Naive thymus-derived CD4-positive, alpha-beta T cell (primary cell): ENCODE measurements around the gene SSBP3. TPM values are rescaled to one million over a fixed set of nuclear protein-coding genes. Genes with fewer than 3 reads are reported as not detected.

Experiments
- ATAC-seq: fragments of 150-1000 bp; cut with Tn5 transposase; 2 replicates; pipeline ENCODE4 v1.10.0; 2021; ENCODE audit warnings: mild to moderate bottlenecking, moderate library complexity
- CTCF ChIA-PET: fragments of 350-600 bp; sonication (Branson Sonifier 250); formaldehyde crosslinking; loops from one replicate; lab custom pipeline; 2021; ENCODE audit warnings: antibody characterized with exemption; lab: Charles Lee
- POLR2A ChIA-PET: fragments of 350-600 bp; sonication (Branson Sonifier 250); formaldehyde crosslinking; loops from one replicate; lab custom pipeline; 2021; ENCODE audit warnings: antibody characterized with exemption, inconsistent platforms; lab: Charles Lee
- DNase-seq, 9 donors: peaks; one replicate each; pipeline versions ENCODE4 v3.0.0 to v3.0.0-alpha.2; 2020 to 2022; ENCODE audit warnings: mixed read lengths in 1 of 9
- H3K27ac ChIP-seq: one replicate; pipeline ENCODE4 v1.7.0; 2013; ENCODE audit warnings: mild to moderate bottlenecking, low read depth, low read length, moderate library complexity
- H3K27me3 ChIP-seq, 2 donors: one replicate each; pipeline ENCODE4 v1.7.0; 2013; ENCODE audit warnings: low read length in 2 of 2, mild to moderate bottlenecking in 2 of 2, moderate library complexity in 2 of 2; ENCODE audit not compliant: control insufficient read depth in 2 of 2, insufficient read depth in 2 of 2
- H3K36me3 ChIP-seq, 3 experiments: 1 replicate in 2 of 3; 2 replicates in 1 of 3; pipeline ENCODE4 v1.7.0; 2013; ENCODE audit warnings: low read length in 3 of 3, mild to moderate bottlenecking in 3 of 3, moderate library complexity in 1 of 3; ENCODE audit not compliant: insufficient read depth in 3 of 3, control insufficient read depth in 2 of 3
- H3K4me1 ChIP-seq, 2 donors: one replicate each; pipeline ENCODE4 v1.7.0; 2013; ENCODE audit warnings: low read length in 2 of 2, mild to moderate bottlenecking in 2 of 2, moderate library complexity in 1 of 2; ENCODE audit not compliant: control insufficient read depth in 2 of 2, insufficient read depth in 2 of 2
- H3K4me3 ChIP-seq: 2 replicates; pipeline ENCODE4 v1.7.0; 2013; ENCODE audit warnings: mild to moderate bottlenecking, low read length
- H3K9me3 ChIP-seq, 3 experiments: 1 replicate in 2 of 3; 2 replicates in 1 of 3; pipeline ENCODE4 v1.7.0; 2013; ENCODE audit warnings: low read length in 3 of 3; ENCODE audit not compliant: control insufficient read depth in 2 of 3
- H3K27ac Mint-ChIP-seq, 9 donors: one replicate each; pipeline ENCODE4 v1.8.0; 2020 to 2022; ENCODE audit warnings: mixed read lengths in 9 of 9, mild to moderate bottlenecking in 8 of 9, moderate library complexity in 5 of 9, inconsistent platforms in 2 of 9
- H3K27me3 Mint-ChIP-seq, 5 donors: one replicate each; pipeline ENCODE4 v1.8.0; 2021 to 2022; ENCODE audit warnings: mixed read lengths in 5 of 5, mild to moderate bottlenecking in 1 of 5
- H3K36me3 Mint-ChIP-seq, 5 donors: one replicate each; pipeline ENCODE4 v1.8.0; 2020 to 2022; ENCODE audit warnings: mixed read lengths in 5 of 5, mild to moderate bottlenecking in 3 of 5, inconsistent platforms in 1 of 5
- H3K4me1 Mint-ChIP-seq, 7 donors: one replicate each; pipeline ENCODE4 v1.8.0; 2020 to 2022; ENCODE audit warnings: mixed read lengths in 7 of 7, mild to moderate bottlenecking in 3 of 7, inconsistent platforms in 1 of 7
- H3K4me3 Mint-ChIP-seq, 10 donors: one replicate each; pipeline ENCODE4 v1.8.0; 2020 to 2022; ENCODE audit warnings: mild to moderate bottlenecking in 10 of 10, mixed read lengths in 10 of 10, moderate library complexity in 6 of 10, inconsistent platforms in 2 of 10
- H3K9me3 Mint-ChIP-seq, 11 donors: one replicate each; pipeline ENCODE4 v1.8.0; 2020 to 2022; ENCODE audit warnings: mixed read lengths in 11 of 11, mild to moderate bottlenecking in 4 of 11, inconsistent platforms in 1 of 11, moderate library complexity in 1 of 11
- intact Hi-C, 2 donors: fragments of 100-400 bp; cut with micrococcal nuclease; formaldehyde crosslinking; loops; one replicate each; pipeline ENCODE4 v1.15.1; 2023
- polyA plus RNA-seq, 2 donors: library from polyadenylated mRNA; unstranded; fragments of 300-500 nt; fragmentation: Illumina TruSeq; gene quantifications; one replicate each; pipeline ENCODE4 v1.2.3, GENCODE V29; 2021
- total RNA-seq, 6 experiments: library from RNA in 5 of 6; stranded (reverse) in 5 of 6; gene quantifications; 1 replicate in 5 of 6; 2 replicates in 1 of 6; pipeline ENCODE4 v1.2.3 and lab custom pipeline; 2021 to 2026

Gene SSBP3
- total and polyA plus RNA-seq, 7 experiments from 2014 or later, result 19.4 to 124 (median 80.5) TPM

DNA sequence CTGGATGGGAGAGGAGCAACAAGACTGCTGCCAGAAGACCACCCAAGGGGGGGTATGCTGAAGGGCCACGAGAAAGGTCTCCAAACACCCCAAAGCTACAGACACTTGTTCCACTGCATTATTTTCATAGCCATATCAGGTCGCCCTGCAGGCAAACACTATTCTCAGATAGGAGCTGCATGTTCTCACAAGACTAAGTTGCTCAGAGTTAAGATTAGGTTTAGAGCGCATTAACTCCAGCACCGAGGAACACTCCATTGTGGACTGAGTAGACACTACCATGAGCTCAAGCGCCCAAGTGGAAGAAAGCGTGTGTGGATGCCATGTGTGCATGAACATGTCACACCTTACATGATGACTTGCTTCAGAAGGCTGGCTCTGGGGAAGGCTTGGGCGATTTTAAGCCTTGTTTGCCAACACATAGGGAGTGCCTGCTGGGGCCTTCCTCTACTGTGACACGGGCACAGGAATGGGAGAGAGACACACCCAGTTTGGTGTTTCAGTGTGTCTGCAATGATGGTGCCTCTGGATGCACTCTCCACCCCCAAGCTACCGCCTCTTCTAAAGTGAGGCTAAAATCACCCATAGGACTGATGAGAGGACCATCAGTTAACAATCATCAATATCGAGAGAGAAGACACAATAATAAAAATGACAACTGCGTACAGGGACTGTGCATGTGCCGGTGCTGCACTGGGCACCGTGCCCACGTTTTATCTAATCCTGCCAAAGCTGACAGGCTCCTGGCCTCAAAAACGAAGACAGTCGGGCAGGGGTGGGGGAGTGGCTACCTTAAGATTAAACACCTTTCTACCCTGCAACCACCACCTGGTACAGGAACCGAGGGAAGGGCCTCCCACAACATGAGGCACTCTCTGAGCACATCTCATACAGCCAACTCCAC, 34.9 kb downstream of the SSBP3 start:
- peak in 1 of 9 donors; percentile 8 for DNase-seq
- Mint-ChIP-seq H3K27ac (peak overlapping the region in 7 of 9 donors; percentile 16 to 82 (median 73)), H3K27me3 (no peaks in the 10 kb centered on the region), H3K36me3 (peaks cover 0 to 28% (median 0%) of the 10 kb centered on the region in 5 donors), H3K9me3 (no peaks in the 10 kb centered on the region), H3K4me1 (peaks cover 47 to 93% (median 85%) of the 10 kb centered on the region in 7 donors), H3K4me3 (peak overlapping the region in 4 of 10 donors; percentile 8 to 55 (median 32))
- peaks cover 0 to 14% (median 0%) of the 10 kb centered on the region in 3 experiments for H3K36me3 ChIP-seq
- CTCF ChIA-PET, result interaction anchor here (0.7 to 1.2 kb wide), 2 partner anchors 14 to 32 kb away, joined by 3 read pairs; no protein-coding TSS in a partner anchor
- H3K27ac ChIP-seq, result no peak overlapping the region
- no peak overlapping the region for H3K4me3 ChIP-seq
- POLR2A ChIA-PET, result interaction anchor here (0.5 kb wide), 1 partner anchor 26 kb away, joined by 3 read pairs; no protein-coding TSS in a partner anchor
- no peaks in the 10 kb centered on the region for H3K27me3 ChIP-seq
- no peak for ATAC-seq
- H3K4me1 ChIP-seq, result peaks cover 5 to 31% of the 10 kb centered on the region in 2 donors
- intact Hi-C loops, result no loop called here
- no peaks in the 10 kb centered on the region for H3K9me3 ChIP-seq

DNA sequence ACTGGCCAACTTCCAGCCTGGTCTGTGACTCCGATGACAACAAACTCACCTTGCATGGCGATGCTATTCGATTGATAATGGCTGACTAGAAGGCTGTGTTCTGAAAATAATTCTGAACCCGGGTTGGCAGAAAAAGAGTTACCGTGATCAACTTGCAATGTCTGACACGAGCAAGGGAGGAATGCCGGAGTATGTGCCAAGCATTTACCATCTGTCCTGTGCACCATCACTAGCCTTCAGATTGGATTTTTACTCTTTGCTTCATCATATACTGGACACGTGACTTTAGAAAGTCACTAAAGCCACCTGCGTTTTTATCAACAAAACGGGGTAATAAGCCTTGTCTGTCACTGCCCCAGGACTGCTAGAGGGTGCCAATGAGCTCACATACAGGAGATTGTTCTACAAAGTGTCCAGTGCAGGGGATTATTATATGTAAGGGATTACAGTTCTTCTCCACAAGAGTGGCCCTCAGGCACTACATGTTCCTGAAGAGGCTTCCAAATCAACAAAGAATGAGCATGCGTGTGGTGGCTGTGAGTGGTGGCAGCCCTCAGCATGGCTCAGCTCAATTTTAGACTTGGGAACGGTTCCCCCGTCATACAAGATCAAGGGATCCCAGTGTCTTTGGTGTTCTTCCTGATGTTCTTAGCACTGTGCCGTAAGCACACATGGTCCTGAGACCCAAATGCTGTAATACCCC, 35.8 kb downstream of the SSBP3 start:
- no peak overlapping the region for H3K4me3 ChIP-seq
- POLR2A ChIA-PET, result interaction anchor here (0.5 kb wide), 1 partner anchor 27 kb away, joined by 3 read pairs; no protein-coding TSS in a partner anchor
- Mint-ChIP-seq H3K9me3 (no peaks in the 10 kb centered on the region), H3K36me3 (peaks cover 0 to 32% (median 0%) of the 10 kb centered on the region in 5 donors), H3K4me1 (peaks cover 47 to 94% (median 88%) of the 10 kb centered on the region in 7 donors), H3K27ac (peak overlapping the region in 3 of 9 donors; percentile 9 to 73 (median 21)), H3K27me3 (no peaks in the 10 kb centered on the region), H3K4me3 (peak overlapping the region in 1 of 10 donors; percentile 26)
- intact Hi-C loops, result no loop called here
- peaks cover 0 to 11% (median 0%) of the 10 kb centered on the region in 3 experiments for H3K36me3 ChIP-seq
- ATAC-seq (no peak), DNase-seq (peak in 1 of 9 donors; percentile 0)
- H3K27me3 ChIP-seq, result no peaks in the 10 kb centered on the region
- CTCF ChIA-PET, result interaction anchor here (1.2 kb wide), 1 partner anchor 33 kb away, joined by 3 read pairs; no protein-coding TSS in a partner anchor
- no peak overlapping the region for H3K27ac ChIP-seq
- H3K4me1 ChIP-seq, result peaks cover 5 to 26% of the 10 kb centered on the region in 2 donors
- no peaks in the 10 kb centered on the region for H3K9me3 ChIP-seq

DNA sequence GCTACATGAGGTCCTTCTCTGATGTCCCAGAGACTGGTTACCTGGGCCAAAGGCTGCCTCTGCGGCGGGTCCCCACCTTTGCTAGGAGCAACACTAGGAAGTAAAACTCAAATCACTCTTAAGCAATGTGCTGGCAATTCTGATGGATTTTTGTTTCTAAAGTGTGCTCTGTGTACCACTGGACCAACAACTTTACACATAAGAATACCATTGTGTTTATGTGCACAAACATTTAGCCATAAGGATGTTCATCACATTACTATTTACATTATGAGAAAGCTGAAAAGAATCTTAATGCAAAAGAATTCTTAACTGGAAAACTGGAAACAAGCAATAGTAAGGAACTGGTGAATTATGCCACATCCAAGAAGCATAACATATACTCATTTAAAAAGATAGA, 38.6 kb downstream of the SSBP3 start:
- ChIA-PET POLR2A (no interaction called here), CTCF (no interaction called here)
- no peaks in the 10 kb centered on the region for H3K9me3 Mint-ChIP-seq
- ATAC-seq (no peak), DNase-seq (no peak)
- H3K36me3 ChIP-seq, result peaks cover 0 to 8% (median 0%) of the 10 kb centered on the region in 3 experiments
- H3K27me3 ChIP-seq, result no peaks in the 10 kb centered on the region
- H3K27ac Mint-ChIP-seq, result peak overlapping the region in 1 of 9 donors; percentile 60
- no peak overlapping the region for H3K27ac ChIP-seq
- H3K4me1 Mint-ChIP-seq, result peaks cover 47 to 95% (median 87%) of the 10 kb centered on the region in 7 donors
- H3K4me3 Mint-ChIP-seq, result no peak overlapping the region
- H3K36me3 Mint-ChIP-seq, result peaks cover 0 to 29% (median 7%) of the 10 kb centered on the region in 5 donors
- H3K4me3 ChIP-seq, result no peak overlapping the region
- intact Hi-C loops, result no loop called here
- H3K27me3 Mint-ChIP-seq, result no peaks in the 10 kb centered on the region
- peaks cover 0 to 9% of the 10 kb centered on the region in 2 donors for H3K4me1 ChIP-seq
- no peaks in the 10 kb centered on the region for H3K9me3 ChIP-seq

DNA sequence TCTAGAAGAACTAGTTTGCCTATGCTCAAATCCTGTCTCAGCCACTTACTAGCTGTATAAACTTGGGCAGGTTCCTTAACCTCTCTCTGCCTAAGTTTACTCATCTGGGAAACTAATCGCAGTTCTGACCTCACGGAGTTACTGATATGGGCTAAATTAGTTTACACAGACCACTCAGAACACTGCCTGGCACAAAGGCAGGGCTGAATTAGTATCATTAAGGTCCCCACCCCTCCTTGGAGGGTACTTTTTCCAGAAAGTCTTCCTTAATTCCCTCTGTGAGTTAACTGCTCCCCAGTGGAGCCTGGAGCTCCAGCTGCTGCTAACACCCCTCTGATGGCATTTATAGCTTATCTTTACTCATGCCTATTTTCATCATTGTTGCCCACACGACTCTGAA, 40.3 kb downstream of the SSBP3 start:
- Mint-ChIP-seq H3K36me3 (peaks cover 0 to 24% (median 7%) of the 10 kb centered on the region in 5 donors), H3K27ac (peak overlapping the region; percentile 46 to 93 (median 74)), H3K9me3 (no peaks in the 10 kb centered on the region), H3K27me3 (no peaks in the 10 kb centered on the region), H3K4me1 (peaks cover 43 to 95% (median 87%) of the 10 kb centered on the region in 7 donors), H3K4me3 (peak overlapping the region in 1 of 10 donors; percentile 22)
- H3K27me3 ChIP-seq, result no peaks in the 10 kb centered on the region
- H3K36me3 ChIP-seq, result peaks cover 0 to 8% (median 0%) of the 10 kb centered on the region in 3 experiments
- H3K27ac ChIP-seq, result no peak overlapping the region
- H3K4me1 ChIP-seq, result peaks cover 0 to 6% of the 10 kb centered on the region in 2 donors
- POLR2A ChIA-PET, result interaction anchor here (1.1 kb wide), 1 partner anchor 14 kb away, joined by 3 read pairs; no protein-coding TSS in a partner anchor
- H3K9me3 ChIP-seq, result no peaks in the 10 kb centered on the region
- ATAC-seq, result no peak
- DNase-seq, result no peak
- intact Hi-C loops, result no loop called here
- H3K4me3 ChIP-seq, result no peak overlapping the region
- CTCF ChIA-PET, result no interaction called here

DNA sequence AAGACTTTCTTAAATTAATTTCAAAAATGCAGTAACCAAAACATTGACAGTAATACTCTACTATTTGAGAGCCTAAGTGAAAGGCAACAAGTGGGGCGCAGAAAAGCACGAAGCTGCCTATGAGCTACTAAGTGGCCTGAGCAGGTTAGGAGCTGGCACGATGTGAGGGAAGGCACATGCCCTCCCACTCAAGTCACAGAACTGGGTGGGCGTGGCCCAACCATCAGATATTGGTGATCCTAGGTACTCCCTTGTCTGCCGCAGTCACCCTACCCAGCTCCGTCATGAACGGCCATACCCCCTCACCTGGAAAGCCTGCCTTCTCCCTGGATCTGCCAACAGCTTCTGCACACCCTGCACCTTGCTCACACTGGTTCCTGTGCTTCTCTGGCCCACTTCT, 40.8 kb downstream of the SSBP3 start:
- intact Hi-C loops, result no loop called here
- H3K36me3 Mint-ChIP-seq, result peaks cover 0 to 20% (median 7%) of the 10 kb centered on the region in 5 donors
- ChIA-PET CTCF (no interaction called here), POLR2A (interaction anchor here (0.6 to 1.1 kb wide), 3 partner anchors 13 to 37 kb away, joined by 3 to 4 read pairs (median 3); no protein-coding TSS in a partner anchor)
- H3K27ac Mint-ChIP-seq, result peak overlapping the region in 6 of 9 donors; percentile 46 to 93 (median 75)
- Histone ChIP-seq H3K9me3 (no peaks in the 10 kb centered on the region), H3K4me1 (peaks cover 0 to 10% of the 10 kb centered on the region in 2 donors), H3K27me3 (no peaks in the 10 kb centered on the region), H3K27ac (no peak overlapping the region), H3K4me3 (no peak overlapping the region), H3K36me3 (peaks cover 0 to 8% (median 0%) of the 10 kb centered on the region in 3 experiments)
- H3K4me1 Mint-ChIP-seq, result peaks cover 46 to 95% (median 87%) of the 10 kb centered on the region in 7 donors
- DNase-seq, result no peak
- no peaks in the 10 kb centered on the region for H3K9me3 Mint-ChIP-seq
- no peak for ATAC-seq
- H3K27me3 Mint-ChIP-seq, result no peaks in the 10 kb centered on the region
- H3K4me3 Mint-ChIP-seq, result peak overlapping the region in 2 of 10 donors; percentile 22 to 25

- H3K36me3 ChIP-seq, result peaks cover 0 to 7% (median 0%) of the 10 kb centered on the region in 3 experiments
- H3K36me3 Mint-ChIP-seq, result peaks cover 0 to 16% (median 7%) of the 10 kb centered on the region in 5 donors
- H3K4me3 ChIP-seq, result no peak overlapping the region
- no peaks in the 10 kb centered on the region for H3K9me3 Mint-ChIP-seq
- intact Hi-C loops, result no loop called here
- H3K4me3 Mint-ChIP-seq, result peak overlapping the region in 1 of 10 donors; percentile 68
- peaks cover 48 to 95% (median 87%) of the 10 kb centered on the region in 7 donors for H3K4me1 Mint-ChIP-seq
- no peaks in the 10 kb centered on the region for H3K9me3 ChIP-seq
- H3K27ac Mint-ChIP-seq, result peak overlapping the region in 4 of 9 donors; percentile 56 to 97 (median 64)
- H3K27ac ChIP-seq, result no peak overlapping the region
- ChIA-PET POLR2A (interaction anchor here (0.6 to 1.1 kb wide), 3 partner anchors 14 to 36 kb away, joined by 3 to 4 read pairs (median 3); no protein-coding TSS in a partner anchor), CTCF (no interaction called here)
- DNase-seq, result peak in 1 of 9 donors; percentile 1
- H3K27me3 ChIP-seq, result no peaks in the 10 kb centered on the region
- no peak for ATAC-seq
- H3K4me1 ChIP-seq, result peaks cover 0 to 15% of the 10 kb centered on the region in 2 donors
- H3K27me3 Mint-ChIP-seq, result no peaks in the 10 kb centered on the region
Observed at GRCh38 chr1:54364995-54365394, 41.2 kb downstream of the SSBP3 start.
